CD4-positive, alpha-beta T cell treated with Interleukin-6 at 100 ng/mL for 8 hours (primary cell): ENCODE measurements around the gene PPHLN1.
"Not testable (repeated sequence)": the region's sequence is repeated elsewhere in the genome, so short reads cannot be mapped to it uniquely, and the experiment has no call there.

ENCODE experiments used
- DNase-seq: peaks from one replicate; pipeline ENCODE4 v3.0.0-alpha.2; 2020; ENCODE audit warnings: mixed read lengths, low spot score

The PPHLN1 gene

GRCh38 chr12:42372154-42372791, 46.3 kb downstream of the PPHLN1 start:
- DNase-seq, result peak; percentile 49

GRCh38 chr12:42373669-42374068, 47.7 kb downstream of the PPHLN1 start:
- DNase-seq, result no peak

- no peak for DNase-seq
Observed at GRCh38 chr12:42380733-42381132, 54.8 kb downstream of the PPHLN1 start.

GRCh38 chr12:42382013-42382696, 56.2 kb downstream of the PPHLN1 start:
- no peak for DNase-seq

- DNase-seq, result no peak
Observed at GRCh38 chr12:42385326-42385841, 59.4 kb downstream of the PPHLN1 start.

GRCh38 chr12:42386308-42386707, 60.3 kb downstream of the PPHLN1 start:
- no peak for DNase-seq

GRCh38 chr12:42388086-42388485, 62.1 kb downstream of the PPHLN1 start:
- not testable (repeated sequence) for DNase-seq

GRCh38 chr12:42394429-42394828, 68.5 kb downstream of the PPHLN1 start:
- DNase-seq, result no peak

GRCh38 chr12:42396473-42397259, 70.7 kb downstream of the PPHLN1 start:
- no peak for DNase-seq

GRCh38 chr12:42402821-42403411, 76.9 kb downstream of the PPHLN1 start:
- DNase-seq, result no peak

GRCh38 chr12:42407306-42407705, 81.3 kb downstream of the PPHLN1 start:
- no peak for DNase-seq

GRCh38 chr12:42409471-42409870, 83.5 kb downstream of the PPHLN1 start:
- no peak for DNase-seq

- DNase-seq, result no peak
Observed at GRCh38 chr12:42410340-42410739, 84.4 kb downstream of the PPHLN1 start.

- no peak for DNase-seq
Observed at GRCh38 chr12:42420395-42420794, 94.4 kb downstream of the PPHLN1 start.

GRCh38 chr12:42421844-42422779, 96.1 kb downstream of the PPHLN1 start:
- DNase-seq, result no peak

GRCh38 chr12:42422785-42423184, 96.8 kb downstream of the PPHLN1 start:
- no peak for DNase-seq

- no peak for DNase-seq
Observed at GRCh38 chr12:42426746-42427145, 100.8 kb downstream of the PPHLN1 start.

GRCh38 chr12:42428850-42429249, 102.9 kb downstream of the PPHLN1 start:
- DNase-seq, result no peak

- no peak for DNase-seq
Observed at GRCh38 chr12:42432517-42433140, 106.7 kb downstream of the PPHLN1 start.

GRCh38 chr12:42440608-42441007, 114.6 kb downstream of the PPHLN1 start:
- DNase-seq, result no peak

- no peak for DNase-seq
Observed at GRCh38 chr12:42442311-42442759, 116.4 kb downstream of the PPHLN1 start.
